ENCODE measurements around the gene MYCN.

GRCh38 chr2:15942711-15943345, 2.5 kb downstream of the MYCN start:
- TF ChIP-seq CTCF (IDR thresholded peaks at IDR 0.05) = no peak
- no peak for TF ChIP-seq MAX (IDR thresholded peaks at IDR 0.05; ENCODE audit: low read depth)
- TF ChIP-seq MEF2A (IDR thresholded peaks at IDR 0.05; ENCODE audit: borderline replicate concordance, low read depth) = no peak
- no peak for TF ChIP-seq EZH2phosphoT487 (IDR thresholded peaks at IDR 0.05; ENCODE audit: borderline replicate concordance, low read depth)
- TF ChIP-seq FOXM1 (IDR thresholded peaks at IDR 0.05; ENCODE audit: low read depth) = no peak
- TF ChIP-seq REST (IDR thresholded peaks at IDR 0.05; ENCODE audit: low read depth, low read length) = no peak
- no peak for TF ChIP-seq RAD21 (IDR thresholded peaks at IDR 0.05; ENCODE audit: low read length)
- TF ChIP-seq RCOR1 (IDR thresholded peaks at IDR 0.05; ENCODE audit: low read length) = no peak
- no peak for TF ChIP-seq EP300 (IDR thresholded peaks at IDR 0.05; ENCODE audit: borderline replicate concordance in 1 of 2, low read depth in 1 of 2, low read length in 1 of 2)
- TF ChIP-seq ZBTB33 (IDR thresholded peaks at IDR 0.05; ENCODE audit: borderline replicate concordance, low read depth) = no peak
- no peak for TF ChIP-seq GABPA (IDR thresholded peaks at IDR 0.05; ENCODE audit: low read depth)
- TF ChIP-seq USF2 (IDR thresholded peaks at IDR 0.05; ENCODE audit: borderline replicate concordance, low read depth, low read length) = no peak
